Mammary epithelial cell (primary cell): ENCODE results near the gene ISG15.

Experiments
- CTCF ChIP-seq, 2 donors: IDR thresholded peaks in 1 of 2; conservative IDR thresholded peaks in 1 of 2; 2 replicates each; pipeline ENCODE4 v1.5.1; 2011 to 2012; ENCODE audit warnings: inconsistent platforms in 2 of 2, low read length in 2 of 2, mild to moderate bottlenecking in 2 of 2, control low read depth in 1 of 2, low read depth in 1 of 2; ENCODE audit not compliant: insufficient read depth in 1 of 2; ENCODE audit errors: extremely low read depth in 1 of 2
- EZH2 ChIP-seq: IDR thresholded peaks from 2 replicates; pipeline ENCODE4 v1.6.1; 2012; ENCODE audit warnings: low read length, inconsistent platforms, borderline replicate concordance

GRCh38 chr1:996851-997712, 16.2 kb upstream of the ISG15 start:
- no peak for TF ChIP-seq CTCF (conservative IDR thresholded peaks at IDR 0.05 in 1 of 2, IDR thresholded peaks at IDR 0.05 in 1 of 2; ENCODE audit: extremely low read depth in 1 of 2, insufficient read depth in 1 of 2, low read depth in 1 of 2, low read length in 2 of 2)
- TF ChIP-seq EZH2, result no peak
